PFSK-1 (cell line): ENCODE results near the gene TMEM94.

Experiments
- FOXP2 ChIP-seq: optimal IDR thresholded peaks from 2 replicates; pipeline ENCODE3; 2011; ENCODE audit warnings: borderline replicate concordance, control low read depth, inconsistent platforms; ENCODE audit not compliant: insufficient read depth; ENCODE audit errors: extremely low read length, extremely low read depth
- POLR2AphosphoS5 ChIP-seq: IDR thresholded peaks from 2 replicates; pipeline ENCODE4 v1.6.1; 2012; ENCODE audit warnings: low read depth, mild to moderate bottlenecking, control low read depth, low read length, moderate library complexity
- REST ChIP-seq, 2 experiments: IDR thresholded peaks; 2 replicates each; pipeline versions ENCODE4 v1.6.1 to v1.8.0; 2011 to 2012; ENCODE audit warnings: low read depth in 2 of 2, low read length in 2 of 2, control low read depth in 1 of 2, inconsistent platforms in 1 of 2, mild to moderate bottlenecking in 1 of 2, moderate library complexity in 1 of 2; ENCODE audit not compliant: insufficient read depth in 1 of 2
- SIN3A ChIP-seq: IDR thresholded peaks from 2 replicates; pipeline ENCODE4 v1.6.1; 2012; ENCODE audit warnings: mild to moderate bottlenecking, low read length, moderate library complexity, borderline replicate concordance; ENCODE audit not compliant: insufficient read depth
- TAF1 ChIP-seq: IDR thresholded peaks from 2 replicates; pipeline ENCODE4 v1.6.1; 2012; ENCODE audit warnings: low read length, control low read depth, borderline replicate concordance; ENCODE audit not compliant: insufficient read depth

The TMEM94 gene

DNA sequence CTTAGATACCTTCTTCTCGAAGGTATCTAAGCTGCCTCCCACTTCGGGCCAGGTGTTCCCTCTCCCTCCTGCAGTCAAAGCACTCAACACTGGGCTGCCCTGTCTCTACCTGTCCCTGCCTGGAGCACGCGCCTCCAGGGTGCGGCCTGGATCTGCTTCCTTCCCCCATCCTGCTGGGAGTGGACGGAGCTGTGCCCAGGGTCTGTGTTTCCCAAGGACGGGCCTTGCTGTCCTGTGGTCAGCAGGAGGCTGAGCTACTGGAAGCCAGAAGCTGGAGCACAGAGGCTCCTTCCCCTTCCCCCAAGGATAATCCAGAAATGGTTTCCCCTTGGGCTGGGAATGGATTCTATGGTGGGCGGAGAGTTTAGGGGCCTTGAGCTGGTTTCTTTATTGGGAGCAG lies 85.8 kb downstream of the TMEM94 start:
- TF ChIP-seq POLR2AphosphoS5 (no peak), FOXP2 (no peak), REST (IDR thresholded peaks at IDR 0.05; ENCODE audit: insufficient read depth in 1 of 2, low read depth in 2 of 2, low read length in 2 of 2) (no peak), TAF1 (no peak), SIN3A (no peak)

DNA sequence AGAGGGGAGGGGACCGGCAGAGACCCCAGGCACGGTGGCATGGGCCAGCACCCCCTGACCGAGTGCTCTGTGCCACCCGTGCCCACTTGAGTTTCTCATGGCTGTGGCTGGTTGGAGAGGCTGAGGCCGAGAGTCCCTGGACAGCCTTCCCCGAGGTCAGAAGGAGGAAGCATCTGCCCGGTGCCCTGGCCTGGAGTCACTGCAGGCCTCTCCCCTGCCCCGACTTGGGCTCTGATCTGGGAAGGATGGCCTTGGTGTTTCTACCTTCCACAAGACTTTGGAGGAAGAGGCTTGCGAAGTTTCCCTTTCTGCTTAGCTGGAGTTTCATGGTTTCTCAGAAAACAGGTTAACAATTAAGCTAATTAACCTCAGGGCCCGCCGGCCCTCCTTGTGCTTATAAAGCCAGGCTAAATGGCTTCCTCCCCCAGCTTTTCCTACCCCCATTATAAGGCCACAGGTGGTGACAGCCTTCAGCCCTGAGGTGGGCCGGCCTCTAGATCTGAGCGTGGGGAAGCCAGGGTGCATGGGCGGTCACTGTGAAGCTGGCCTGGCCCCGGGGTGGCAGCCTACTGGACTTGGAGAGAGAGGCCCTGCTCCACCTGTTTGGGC lies 86.4 kb downstream of the TMEM94 start:
- TF ChIP-seq FOXP2 (no peak), SIN3A (no peak), TAF1 (no peak), REST (IDR thresholded peaks at IDR 0.05; ENCODE audit: insufficient read depth in 1 of 2, low read depth in 2 of 2, low read length in 2 of 2) (no peak), POLR2AphosphoS5 (no peak)

DNA sequence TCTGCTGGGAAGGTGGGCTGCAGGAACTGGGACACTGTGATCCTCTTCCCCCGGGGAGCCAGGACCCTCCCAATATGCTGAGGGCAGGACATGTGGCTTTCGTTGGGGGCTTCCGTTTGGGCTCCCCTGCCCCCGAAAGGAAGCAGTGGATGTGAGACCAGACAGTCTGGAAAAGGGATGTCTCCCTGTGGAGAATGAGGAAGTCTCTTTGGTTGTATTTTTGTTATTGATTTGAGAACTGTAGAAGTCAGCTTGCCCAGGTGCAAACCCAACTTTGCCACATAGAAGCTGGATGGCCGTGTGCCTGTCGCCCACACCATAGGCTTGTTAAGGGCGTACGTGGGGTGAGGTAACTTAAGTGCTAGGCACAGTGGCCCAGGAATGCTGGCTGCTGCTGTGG lies 87.8 kb downstream of the TMEM94 start:
- TF ChIP-seq FOXP2 (no peak), SIN3A (no peak), TAF1 (no peak), POLR2AphosphoS5 (no peak), REST (IDR thresholded peaks at IDR 0.05; ENCODE audit: insufficient read depth in 1 of 2, low read depth in 2 of 2, low read length in 2 of 2) (no peak)

GRCh38 chr17:75546181-75546580 lies 89.7 kb downstream of the TMEM94 start:
- TF ChIP-seq SIN3A (no peak), TAF1 (no peak), REST (IDR thresholded peaks at IDR 0.05; ENCODE audit: insufficient read depth in 1 of 2, low read depth in 2 of 2, low read length in 2 of 2) (no peak), FOXP2 (no peak), POLR2AphosphoS5 (no peak)

GRCh38 chr17:75547091-75547490 lies 90.7 kb downstream of the TMEM94 start:
- no peak for TF ChIP-seq SIN3A
- TF ChIP-seq TAF1 = no peak
- no peak for TF ChIP-seq POLR2AphosphoS5
- TF ChIP-seq FOXP2 = no peak
- TF ChIP-seq REST (IDR thresholded peaks at IDR 0.05; ENCODE audit: insufficient read depth in 1 of 2, low read depth in 2 of 2, low read length in 2 of 2) = no peak
